Sigmoid colon (tissue), 4 donors: ENCODE data around the gene DOCK3.

Source experiments
- CTCF ChIP-seq, 4 experiments: fragments of 450-650 bp in 3 of 4; fragments of 200-600 bp in 1 of 4; IDR thresholded peaks; one replicate each; pipeline ENCODE4 v1.5.1; 2016 to 2019; ENCODE audit warnings: antibody characterized with exemption in 4 of 4, mild to moderate bottlenecking in 3 of 4, moderate library complexity in 2 of 4
- EP300 ChIP-seq, 4 donors: sonication (generic); formaldehyde crosslinking; IDR thresholded peaks; one replicate each; pipeline ENCODE4 v1.6.1; 2017; ENCODE audit warnings: antibody characterized with exemption in 4 of 4
- POLR2A ChIP-seq, 2 donors: fragments of 450-650 bp; IDR thresholded peaks; one replicate each; pipeline ENCODE4 v1.6.1; 2016; ENCODE audit warnings: antibody characterized with exemption in 2 of 2, mild to moderate bottlenecking in 2 of 2, moderate library complexity in 2 of 2
- POLR2AphosphoS5 ChIP-seq, 4 donors: sonication (generic); formaldehyde crosslinking; IDR thresholded peaks; one replicate each; pipeline ENCODE4 v1.6.1; 2017; ENCODE audit warnings: antibody characterized with exemption in 4 of 4

GRCh38 chr3:50947419-50947818, 272.7 kb downstream of the DOCK3 start:
- TF ChIP-seq POLR2AphosphoS5 (IDR thresholded peaks at IDR 0.05): no peak
- no peak for TF ChIP-seq POLR2A (IDR thresholded peaks at IDR 0.05)
- TF ChIP-seq CTCF (IDR thresholded peaks at IDR 0.05): no peak
- TF ChIP-seq EP300 (IDR thresholded peaks at IDR 0.05): no peak
